H1 (cell line): ENCODE results near the gene MAMSTR. TPM values are rescaled to one million over a fixed set of nuclear protein-coding genes. Genes with fewer than 3 reads are reported as not detected.

Source experiments
- CTCF ChIA-PET: fragments of 300-600 bp; sonication (Branson Sonifier 250); formaldehyde crosslinking; loops from one replicate; lab custom pipeline; 2021; ENCODE audit not compliant: partially characterized antibody; lab: Charles Lee
- POLR2A ChIA-PET: fragments of 300-600 bp; sonication (Branson Sonifier 250); formaldehyde crosslinking; loops from one replicate; lab custom pipeline; 2021; ENCODE audit warnings: inconsistent platforms; ENCODE audit not compliant: partially characterized antibody; lab: Charles Lee
- DNase-seq, 2 experiments: peaks; one replicate each; pipeline versions ENCODE4 v3.0.0 to v3.0.0-alpha.2; 2010 to 2022; ENCODE audit warnings: low spot score in 2 of 2, low read depth in 1 of 2, mixed read lengths in 1 of 2
- FAIRE-seq: peaks from 2 replicates; lab custom pipeline; 2011; peaks lifted over from hg19 to GRCh38; lab: Jason Lieb, UNC
- H2AFZ ChIP-seq: 2 replicates; pipeline ENCODE4 v1.8.1; 2012; ENCODE audit warnings: low read length, inconsistent platforms
- H2AK5ac ChIP-seq: 2 replicates; pipeline ENCODE4 v1.6.1; 2013; ENCODE audit warnings: low read depth, low read length
- H2BK120ac ChIP-seq: replicated peaks from 2 replicates; pipeline ENCODE3; 2013; ENCODE audit warnings: low read depth, low read length, inconsistent platforms
- H2BK12ac ChIP-seq: 2 replicates; pipeline ENCODE4 v1.6.1; 2013; ENCODE audit warnings: low read depth, low read length
- H2BK15ac ChIP-seq: 2 replicates; pipeline ENCODE4 v1.6.1; 2013; ENCODE audit warnings: low read length
- H2BK20ac ChIP-seq: 2 replicates; pipeline ENCODE4 v1.6.1; 2013; ENCODE audit warnings: low read length
- H2BK5ac ChIP-seq: 2 replicates; pipeline ENCODE4 v1.6.1; 2013; ENCODE audit warnings: low read depth, low read length
- H3K14ac ChIP-seq: 2 replicates; pipeline ENCODE4 v1.6.1; 2013; ENCODE audit warnings: inconsistent platforms; ENCODE audit not compliant: insufficient read length
- H3K18ac ChIP-seq: 2 replicates; pipeline ENCODE4 v1.6.1; 2013; ENCODE audit warnings: low read length; ENCODE audit errors: extremely low read depth
- H3K23ac ChIP-seq: 2 replicates; pipeline ENCODE4 v1.6.1; 2013; ENCODE audit warnings: inconsistent platforms; ENCODE audit not compliant: insufficient read length
- H3K23me2 ChIP-seq: 2 replicates; pipeline ENCODE4 v1.6.1; 2013; ENCODE audit warnings: low read depth, low read length
- H3K27ac ChIP-seq: 2 replicates; pipeline ENCODE4 v1.6.1; 2011; ENCODE audit warnings: low read depth, low read length, inconsistent platforms
- H3K27me3 ChIP-seq, 4 experiments: replicated peaks in 1 of 4; 1 replicate in 1 of 4; 2 replicates in 3 of 4; pipeline versions ENCODE4 v1.6.1 to v1.8.1; 2011 to 2013; ENCODE audit warnings: low read length in 3 of 4, mild to moderate bottlenecking in 3 of 4, inconsistent platforms in 2 of 4, mixed read lengths in 2 of 4, moderate library complexity in 1 of 4; ENCODE audit not compliant: control insufficient read depth in 3 of 4, insufficient read depth in 3 of 4; ENCODE audit errors: extremely low read depth in 1 of 4
- H3K36me3 ChIP-seq, 4 experiments: 2 replicates each; pipeline versions ENCODE4 v1.6.1 to v1.8.1; 2011 to 2013; ENCODE audit warnings: mild to moderate bottlenecking in 4 of 4, low read length in 3 of 4, moderate library complexity in 2 of 4, control low read depth in 1 of 4, inconsistent platforms in 1 of 4; ENCODE audit not compliant: insufficient read depth in 4 of 4, control insufficient read depth in 2 of 4
- H3K4ac ChIP-seq: replicated peaks from 2 replicates; pipeline ENCODE3; 2013; ENCODE audit warnings: low read length, low read depth, mixed read lengths, inconsistent platforms; ENCODE audit not compliant: insufficient read length
- H3K4me1 ChIP-seq, 4 experiments: replicated peaks in 1 of 4; 1 replicate in 1 of 4; 2 replicates in 3 of 4; pipeline versions ENCODE4 v1.6.1 to v1.8.1; 2011 to 2013; ENCODE audit warnings: low read length in 3 of 4, inconsistent platforms in 2 of 4, mixed read lengths in 1 of 4; ENCODE audit not compliant: insufficient read depth in 4 of 4, control insufficient read depth in 3 of 4
- H3K4me2 ChIP-seq, 2 experiments: 2 replicates each; pipeline versions ENCODE4 v1.6.1 to v1.8.1; 2011 to 2013; ENCODE audit warnings: low read depth in 2 of 2, low read length in 2 of 2, control low read depth in 1 of 2, inconsistent platforms in 1 of 2, mild to moderate bottlenecking in 1 of 2; ENCODE audit not compliant: insufficient read depth in 1 of 2
- H3K4me3 ChIP-seq, 4 experiments: fragments of 200-600, 300-600 bp in 1 of 4; sonication (generic), shearing (Covaris generic), sonication (Bioruptor Twin) in 1 of 4; 2 replicates each; pipeline versions ENCODE4 v1.5.1 to v1.8.1; 2011 to 2016; ENCODE audit warnings: low read length in 4 of 4, low read depth in 3 of 4, control low read depth in 2 of 4, inconsistent platforms in 2 of 4, mild to moderate bottlenecking in 2 of 4, mixed read lengths in 1 of 4, moderate library complexity in 1 of 4; ENCODE audit not compliant: insufficient read depth in 2 of 4; ENCODE audit errors: extremely low read depth in 1 of 4
- H3K56ac ChIP-seq: replicated peaks from 2 replicates; pipeline ENCODE3; 2013; ENCODE audit warnings: low read depth, mild to moderate bottlenecking, mixed read lengths, low read length, inconsistent platforms; ENCODE audit not compliant: insufficient read length
- H3K79me1 ChIP-seq: 2 replicates; pipeline ENCODE4 v1.6.1; 2013; ENCODE audit warnings: low read depth, low read length, control low read depth
- H3K79me2 ChIP-seq, 2 experiments: 2 replicates each; pipeline versions ENCODE4 v1.6.1 to v1.8.1; 2012 to 2013; ENCODE audit warnings: low read length in 2 of 2, mild to moderate bottlenecking in 2 of 2, inconsistent platforms in 1 of 2; ENCODE audit not compliant: insufficient read depth in 2 of 2, control insufficient read depth in 1 of 2
- H3K9ac ChIP-seq, 4 experiments: replicated peaks in 1 of 4; 1 replicate in 1 of 4; 2 replicates in 3 of 4; pipeline versions ENCODE4 v1.6.1 to v1.8.1; 2011 to 2013; ENCODE audit warnings: low read depth in 3 of 4, low read length in 3 of 4, control low read depth in 2 of 4, mild to moderate bottlenecking in 2 of 4, moderate library complexity in 2 of 4, inconsistent platforms in 1 of 4; ENCODE audit errors: extremely low read depth in 1 of 4
- H3K9me3 ChIP-seq, 2 experiments: 2 replicates each; pipeline versions ENCODE4 v1.6.1 to v1.8.1; 2012 to 2013; ENCODE audit warnings: mild to moderate bottlenecking in 2 of 2, moderate library complexity in 2 of 2, control low read depth in 1 of 2, inconsistent platforms in 1 of 2, low read depth in 1 of 2, low read length in 1 of 2, mixed read lengths in 1 of 2; ENCODE audit not compliant: insufficient read depth in 2 of 2
- H4K20me1 ChIP-seq, 2 experiments: replicated peaks in 1 of 2; 2 replicates each; pipeline versions ENCODE3 to v1.8.1; 2011 to 2013; ENCODE audit warnings: inconsistent platforms in 2 of 2, low read length in 2 of 2, mild to moderate bottlenecking in 1 of 2; ENCODE audit not compliant: insufficient read depth in 2 of 2, control insufficient read depth in 1 of 2
- H4K5ac ChIP-seq: 2 replicates; pipeline ENCODE4 v1.6.1; 2013; ENCODE audit warnings: low read length, low read depth, mixed read lengths, inconsistent platforms; ENCODE audit not compliant: insufficient read length
- H4K8ac ChIP-seq: 2 replicates; pipeline ENCODE4 v1.8.0; 2013; ENCODE audit warnings: mild to moderate bottlenecking, moderate library complexity, low read length, inconsistent platforms; ENCODE audit not compliant: insufficient read depth; ENCODE audit errors: extremely low read depth
- H4K91ac ChIP-seq: replicated peaks from 2 replicates; pipeline ENCODE3; 2013; ENCODE audit warnings: low read length, mixed read lengths, inconsistent platforms; ENCODE audit not compliant: insufficient read length
- ASH2L ChIP-seq: fragments of 200-600, 300-600 bp; sonication (generic); IDR thresholded peaks from one replicate; pipeline ENCODE4 v1.7.1; 2017; ENCODE audit warnings: low read length
- MAX ChIP-seq: IDR thresholded peaks from 2 replicates; pipeline ENCODE4 v1.6.1; 2012; ENCODE audit warnings: inconsistent platforms
- TBP ChIP-seq: IDR thresholded peaks from 2 replicates; pipeline ENCODE4 v1.6.1; 2011; ENCODE audit warnings: low read depth, low read length, improper control_type of control experiment
- WGBS, 2 experiments: shearing (Covaris generic) in 1 of 2; methylation state at CpG; one replicate each; pipeline versions ENCODE4 v1.1.6 to v1.1.7; 2013 to 2015; ENCODE audit warnings: low lambda C conversion rate in 2 of 2, mixed read lengths in 2 of 2, inconsistent platforms in 1 of 2, low coverage in 1 of 2, missing lambda C conversion rate in 1 of 2; ENCODE audit not compliant: insufficient replicate concordance in 2 of 2, insufficient coverage in 1 of 2, insufficient read length in 1 of 2; ENCODE audit errors: extremely low coverage in 1 of 2, missing lambda C conversion rate in 1 of 2; 5-methylcytosine and 5-hydroxymethylcytosine counted together
- polyA plus RNA-seq, 7 experiments: library from polyadenylated mRNA; depleted of rRNA in 3 of 7; stranded (reverse) in 5 of 7; unstranded in 2 of 7; fragments of >200 nt in 5 of 7; fragments of 200-250 nt in 2 of 7; gene quantifications; 1 replicate in 5 of 7; 2 replicates in 1 of 7; 4 replicates in 1 of 7; pipeline versions ENCODE4 v1.2.1 to v1.2.3, GENCODE V29; 2011 to 2013; ENCODE audit warnings: missing spikeins in 2 of 7, mixed read lengths in 2 of 7
- total RNA-seq: library from RNA; stranded (reverse); fragmentation: NEBNext Ultra II Directional; extraction: Animal tissue kit (Norgen Biotek cat#: 25700); gene quantifications from 2 replicates; pipeline ENCODE4 v1.2.1, GENCODE V29; 2021

The MAMSTR gene
- total and polyA plus RNA-seq, 2 of the 8 experiments (the other 6 are each of a cell fraction or from before 2014, with no cell fraction given) = 2.0 to 2.3 TPM

GRCh38 chr19:48715681-48716171, 3.8 kb downstream of the MAMSTR start:
- DNase-seq = no peak

More at GRCh38 chr19:48715681-48716171, 3.8 kb downstream of the MAMSTR start:
- Histone ChIP-seq H3K4me1 (peaks cover 0 to 31% (median 14%) of the 10 kb centered on the region in 4 experiments; a peak in 6 of 7 replicates), H3K56ac (no peak overlapping the region), H3K4me3 (no peak overlapping the region), H3K23ac (no peak overlapping the region), H3K27me3 (no peaks in the 10 kb centered on the region), H3K36me3 (no peaks in the 10 kb centered on the region), H3K23me2 (peaks cover 19% of the 10 kb centered on the region; the same call in 1 of the 2 replicates), H4K91ac (no peak overlapping the region), H2BK20ac (no peak overlapping the region), H2AFZ (no peak overlapping the region), H2BK120ac (no peak overlapping the region), H2AK5ac (0 out of 2 replicates have a peak overlapping the region, but pooled peaks have one; percentile 3), H3K79me2 (no peaks in the 10 kb centered on the region), H3K14ac (no peak overlapping the region), H2BK12ac (0 out of 2 replicates have a peak overlapping the region, but pooled peaks have one; percentile 27), H2BK5ac (no peak overlapping the region), H3K79me1 (no peaks in the 10 kb centered on the region), H3K4ac (no peak overlapping the region), H2BK15ac (no peak overlapping the region), H4K8ac (peak overlapping the region; percentile 42), H4K20me1 (no peaks in the 10 kb centered on the region), H3K18ac (no peak overlapping the region; the same call in 1 of the 2 replicates), H3K9ac (no peak overlapping the region), H3K9me3 (0 out of 4 replicates have a peak, but pooled peaks cover 0 to 3% of the 10 kb centered on the region in 2 experiments), H3K27ac (no peak overlapping the region), H4K5ac (no peak overlapping the region), H3K4me2 (peak overlapping the region in 1 of 2 experiments; percentile 78; a peak in 1 of 4 replicates)
- no peak for FAIRE-seq
- POLR2A ChIA-PET = interaction anchor here (0.7 to 7.7 kb wide), 11 partner anchors 10 to 70 kb away, joined by 3 to 59 read pairs (median 3); partner anchors contain the start of genes CA11, FGF21 and FUT2
- TF ChIP-seq ASH2L = no peak
- no peak for TF ChIP-seq TBP
- no peak for TF ChIP-seq MAX
- CTCF ChIA-PET = interaction anchor here (0.9 to 8.2 kb wide), 8 partner anchors 10 to 120 kb away, joined by 3 to 53 read pairs (median 5); partner anchors contain the start of genes CA11 and HSD17B14
- WGBS, 2 experiments = 89% methylated on average over 19 of the region's 19 CpGs; no CpG with 5 or more reads in 1 of the 2 experiments
